Measurements from ENCODE around the gene C19orf38.

The C19orf38 gene

GRCh38 chr19:10908380-10908960 lies 60.3 kb downstream of the C19orf38 start:
- TF ChIP-seq CTCF (IDR thresholded peaks at IDR 0.05; ENCODE audit: low read depth, low read length, missing control alignments) = no peak
- no peak for DNase-seq (ENCODE audit: extremely low read depth, low read depth)
- H3K4me3 ChIP-seq (replicated peaks; ENCODE audit: low read depth, low read length) = no peak overlapping the region

- no peak for DNase-seq (ENCODE audit: extremely low read depth, low read depth)
- no peak for TF ChIP-seq CTCF (IDR thresholded peaks at IDR 0.05; ENCODE audit: low read depth, low read length, missing control alignments)
- no peak overlapping the region for H3K4me3 ChIP-seq (replicated peaks; ENCODE audit: low read depth, low read length)
Observed at GRCh38 chr19:10911579-10912363, 63.6 kb downstream of the C19orf38 start.

GRCh38 chr19:10912619-10913018 lies 64.4 kb downstream of the C19orf38 start:
- TF ChIP-seq CTCF (IDR thresholded peaks at IDR 0.05; ENCODE audit: low read depth, low read length, missing control alignments) = no peak
- no peak for DNase-seq (ENCODE audit: extremely low read depth, low read depth)
- H3K4me3 ChIP-seq (replicated peaks; ENCODE audit: low read depth, low read length) = no peak overlapping the region

GRCh38 chr19:10913716-10914340 lies 65.6 kb downstream of the C19orf38 start:
- no peak for TF ChIP-seq CTCF (IDR thresholded peaks at IDR 0.05; ENCODE audit: low read depth, low read length, missing control alignments)
- no peak for DNase-seq (ENCODE audit: extremely low read depth, low read depth)
- no peak overlapping the region for H3K4me3 ChIP-seq (replicated peaks; ENCODE audit: low read depth, low read length)

GRCh38 chr19:10915130-10916091 lies 67.2 kb downstream of the C19orf38 start:
- peak; percentile 54 for TF ChIP-seq CTCF (IDR thresholded peaks at IDR 0.05; ENCODE audit: low read depth, low read length, missing control alignments)
- H3K4me3 ChIP-seq (replicated peaks; ENCODE audit: low read depth, low read length) = 0 out of 2 replicates have a peak overlapping the region, but pooled peaks have one; percentile 2
- peak; percentile 93 for DNase-seq (ENCODE audit: extremely low read depth, low read depth)

GRCh38 chr19:10916602-10917001 lies 68.4 kb downstream of the C19orf38 start:
- no peak overlapping the region for H3K4me3 ChIP-seq (replicated peaks; ENCODE audit: low read depth, low read length)
- no peak for TF ChIP-seq CTCF (IDR thresholded peaks at IDR 0.05; ENCODE audit: low read depth, low read length, missing control alignments)
- no peak for DNase-seq (ENCODE audit: extremely low read depth, low read depth)
